ENCODE measurements around the gene SLC26A8. TPM values are rescaled to one million over a fixed set of nuclear protein-coding genes. Genes with fewer than 3 reads are reported as not detected.

SLC26A8 gene, protein sequence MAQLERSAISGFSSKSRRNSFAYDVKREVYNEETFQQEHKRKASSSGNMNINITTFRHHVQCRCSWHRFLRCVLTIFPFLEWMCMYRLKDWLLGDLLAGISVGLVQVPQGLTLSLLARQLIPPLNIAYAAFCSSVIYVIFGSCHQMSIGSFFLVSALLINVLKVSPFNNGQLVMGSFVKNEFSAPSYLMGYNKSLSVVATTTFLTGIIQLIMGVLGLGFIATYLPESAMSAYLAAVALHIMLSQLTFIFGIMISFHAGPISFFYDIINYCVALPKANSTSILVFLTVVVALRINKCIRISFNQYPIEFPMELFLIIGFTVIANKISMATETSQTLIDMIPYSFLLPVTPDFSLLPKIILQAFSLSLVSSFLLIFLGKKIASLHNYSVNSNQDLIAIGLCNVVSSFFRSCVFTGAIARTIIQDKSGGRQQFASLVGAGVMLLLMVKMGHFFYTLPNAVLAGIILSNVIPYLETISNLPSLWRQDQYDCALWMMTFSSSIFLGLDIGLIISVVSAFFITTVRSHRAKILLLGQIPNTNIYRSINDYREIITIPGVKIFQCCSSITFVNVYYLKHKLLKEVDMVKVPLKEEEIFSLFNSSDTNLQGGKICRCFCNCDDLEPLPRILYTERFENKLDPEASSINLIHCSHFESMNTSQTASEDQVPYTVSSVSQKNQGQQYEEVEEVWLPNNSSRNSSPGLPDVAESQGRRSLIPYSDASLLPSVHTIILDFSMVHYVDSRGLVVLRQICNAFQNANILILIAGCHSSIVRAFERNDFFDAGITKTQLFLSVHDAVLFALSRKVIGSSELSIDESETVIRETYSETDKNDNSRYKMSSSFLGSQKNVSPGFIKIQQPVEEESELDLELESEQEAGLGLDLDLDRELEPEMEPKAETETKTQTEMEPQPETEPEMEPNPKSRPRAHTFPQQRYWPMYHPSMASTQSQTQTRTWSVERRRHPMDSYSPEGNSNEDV
- 0.09 and 0.14 TPM in 2 replicates for total RNA-seq

DNA sequence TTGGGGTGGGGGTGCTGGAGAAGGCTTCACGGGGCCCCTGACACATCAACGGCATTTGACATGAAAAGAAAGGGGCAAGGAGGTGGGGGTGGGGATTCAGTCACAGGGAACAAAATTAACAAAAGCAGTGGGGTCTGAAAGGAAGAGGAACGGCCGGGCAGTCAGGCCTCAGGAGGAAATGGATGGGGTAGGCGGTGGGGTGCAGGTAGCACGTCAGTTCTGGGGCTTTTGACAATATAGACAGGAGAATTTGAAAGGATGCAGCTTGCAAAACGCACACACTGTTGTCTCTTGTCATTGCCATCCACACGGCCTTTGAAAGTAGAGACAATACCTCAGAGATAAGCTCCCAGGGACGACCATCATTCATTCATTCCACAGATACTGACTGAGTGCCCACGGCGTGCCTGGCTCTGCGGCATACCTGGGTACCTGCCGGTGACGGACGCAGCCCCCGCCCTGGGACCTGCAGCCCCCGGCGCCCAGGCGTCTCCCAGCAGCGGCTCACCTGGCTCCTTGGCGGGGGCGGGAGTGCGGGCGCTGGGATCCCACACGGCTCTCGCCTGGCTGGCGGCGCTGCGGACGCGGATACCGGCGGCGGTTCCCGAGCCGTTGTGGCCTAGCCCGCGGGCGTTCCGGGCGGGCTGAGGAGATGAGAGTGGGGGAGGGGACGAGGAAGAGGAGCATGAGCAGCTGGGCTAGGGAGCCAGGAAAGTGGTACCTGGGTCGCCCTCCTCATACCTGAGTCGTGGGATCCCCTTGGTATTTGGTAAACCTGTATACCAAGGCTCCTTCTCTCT lies at the start of gene SLC26A8:
Gene SLC26A8 (minus strand): TSS at position 646 of the 800 bp plus-strand sequence. CDS start 4,934 bp downstream, outside the sequence.

DNA sequence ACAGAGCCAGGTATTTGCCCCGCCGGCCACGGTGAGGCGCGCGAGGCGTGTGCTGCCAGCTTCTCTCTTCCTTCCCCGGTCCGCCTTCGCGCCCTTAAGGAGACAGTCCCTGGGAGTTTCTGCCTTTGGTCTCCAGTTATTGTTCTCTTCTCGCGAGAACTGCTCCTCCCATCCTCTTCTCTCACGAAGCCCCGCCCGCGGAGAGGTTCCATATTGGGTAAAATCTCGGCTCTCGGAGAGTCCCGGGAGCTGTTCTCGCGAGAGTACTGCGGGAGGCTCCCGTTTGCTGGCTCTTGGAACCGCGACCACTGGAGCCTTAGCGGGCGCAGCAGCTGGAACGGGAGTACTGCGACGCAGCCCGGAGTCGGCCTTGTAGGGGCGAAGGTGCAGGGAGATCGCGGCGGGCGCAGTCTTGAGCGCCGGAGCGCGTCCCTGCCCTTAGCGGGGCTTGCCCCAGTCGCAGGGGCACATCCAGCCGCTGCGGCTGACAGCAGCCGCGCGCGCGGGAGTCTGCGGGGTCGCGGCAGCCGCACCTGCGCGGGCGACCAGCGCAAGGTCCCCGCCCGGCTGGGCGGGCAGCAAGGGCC lies 3.2 kb upstream of the SLC26A8 start, which contains the start of gene MAPK14:
Gene MAPK14 (plus strand): TSS at position 308 of the 587 bp plus-strand sequence. CDS start 350 bp downstream, outside the sequence.

DNA sequence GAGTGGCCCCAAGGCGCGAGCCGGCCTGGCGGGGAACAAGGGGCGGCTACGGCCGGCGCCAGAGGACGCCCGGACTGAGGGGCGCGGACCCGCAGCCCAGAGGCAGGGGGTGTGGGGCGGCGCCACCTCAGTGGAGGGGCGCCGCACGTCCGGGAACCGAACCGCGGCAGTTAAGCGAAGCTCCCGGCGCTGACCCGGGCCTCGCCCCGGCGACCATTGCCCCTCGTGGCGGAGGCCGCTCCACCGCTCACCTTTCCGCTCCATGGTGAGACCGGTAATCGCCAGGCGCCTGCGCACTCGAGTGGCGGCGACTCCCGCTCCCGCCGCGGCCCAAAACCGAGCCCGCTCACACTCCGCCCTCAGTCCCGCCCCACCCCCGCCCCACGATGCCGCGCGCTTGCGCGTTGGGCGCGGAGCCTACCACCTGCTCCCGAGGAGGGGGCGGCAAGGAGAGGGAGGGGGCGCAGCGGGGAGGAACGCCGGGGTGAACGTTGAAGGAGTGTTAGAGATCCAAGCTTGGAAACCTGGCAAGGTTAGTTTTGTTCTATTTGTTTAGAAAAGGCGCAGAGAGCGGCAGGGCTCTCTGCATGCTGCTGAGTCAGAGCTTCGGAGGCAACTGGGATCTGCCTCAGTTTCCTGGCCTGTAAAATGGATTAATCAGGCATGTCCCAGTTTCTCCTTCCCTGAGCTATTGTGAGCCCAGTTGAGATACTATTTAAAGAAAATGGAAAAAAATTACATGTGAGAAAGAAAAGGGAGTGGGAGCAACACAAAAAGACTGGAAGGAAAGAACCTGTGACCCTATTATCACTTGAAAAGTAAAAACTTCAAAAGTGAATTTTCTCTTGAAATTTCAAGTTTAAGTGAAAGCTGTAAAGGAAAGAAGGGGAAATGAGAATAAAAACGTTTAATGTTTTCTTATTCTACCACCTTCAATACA lies 103.4 kb downstream of the SLC26A8 start, which contains the start of gene SRPK1:
Gene SRPK1 (minus strand): TSS at position 306 of the 940 bp plus-strand sequence. CDS start 42 bp downstream, at position 264.

Other genes starting within 250 kb of the SLC26A8 start
- gene CLPSL2, start 248.0 kb downstream of the SLC26A8 start, total RNA-seq: not detected in 2 replicates
- not detected in 2 replicates for gene CLPSL1, start 243.6 kb downstream of the SLC26A8 start, total RNA-seq
- gene CLPS, start 227.3 kb downstream of the SLC26A8 start, total RNA-seq: not detected in 2 replicates
- not detected in 2 replicates for gene LHFPL5, start 219.3 kb downstream of the SLC26A8 start, total RNA-seq
- 29.4 and 39.7 TPM in 2 replicates for gene SRPK1, start 103.5 kb downstream of the SLC26A8 start, total RNA-seq
- 36.4 and 49.2 TPM in 2 replicates for gene MAPK14, start 3.2 kb upstream of the SLC26A8 start, total RNA-seq
- 5.7 and 8.1 TPM in 2 replicates for gene MAPK13, start 105.9 kb upstream of the SLC26A8 start, total RNA-seq
- gene BRPF3, start 172.1 kb upstream of the SLC26A8 start, total RNA-seq: 7.4 and 11.1 TPM in 2 replicates
- under 0.01 TPM in 1 of 2 replicates, not detected in the other for gene PNPLA1, start 245.4 kb upstream of the SLC26A8 start, total RNA-seq